AG10803 (cell line): ENCODE data around the gene LHFPL2.

Source experiments
- DNase-seq: peaks from one replicate; pipeline ENCODE4 v3.0.0; 2010; ENCODE audit warnings: low read depth
- H3K4me3 ChIP-seq: 2 replicates; pipeline ENCODE4 v1.5.1; 2011; ENCODE audit warnings: mild to moderate bottlenecking, low read length, control low read depth
- CTCF ChIP-seq: conservative IDR thresholded peaks from 2 replicates; pipeline ENCODE4 v1.5.1; 2011; ENCODE audit warnings: mild to moderate bottlenecking, low read length, control low read depth, inconsistent platforms

The LHFPL2 gene

GRCh38 chr5:78482948-78483347 is 165.6 kb downstream of the LHFPL2 start:
- no peak for TF ChIP-seq CTCF
- DNase-seq = no peak
- H3K4me3 ChIP-seq = no peak overlapping the region

GRCh38 chr5:78476795-78477194 is 171.8 kb downstream of the LHFPL2 start:
- no peak overlapping the region for H3K4me3 ChIP-seq
- no peak for DNase-seq
- no peak for TF ChIP-seq CTCF

GRCh38 chr5:78475370-78475769 is 173.2 kb downstream of the LHFPL2 start:
- no peak overlapping the region for H3K4me3 ChIP-seq
- no peak for DNase-seq
- no peak for TF ChIP-seq CTCF

- no peak for TF ChIP-seq CTCF
- H3K4me3 ChIP-seq = no peak overlapping the region
- no peak for DNase-seq
Measured at GRCh38 chr5:78473751-78474150, 174.8 kb downstream of the LHFPL2 start.

- DNase-seq = peak; percentile 34
- TF ChIP-seq CTCF = peak; percentile 56
- H3K4me3 ChIP-seq = no peak overlapping the region
Measured at GRCh38 chr5:78472469-78473106, 176.0 kb downstream of the LHFPL2 start.

- no peak for DNase-seq
- no peak for TF ChIP-seq CTCF
- H3K4me3 ChIP-seq = no peak overlapping the region
Measured at GRCh38 chr5:78471896-78472295, 176.7 kb downstream of the LHFPL2 start.

- H3K4me3 ChIP-seq = no peak overlapping the region
- TF ChIP-seq CTCF = peak; percentile 84
- DNase-seq = peak; percentile 62
Measured at GRCh38 chr5:78467752-78468357, 180.7 kb downstream of the LHFPL2 start.
